GM18909 (cell line): ENCODE results near the gene PITPNM2.
"Not testable (repeated sequence)": the region's sequence is repeated elsewhere in the genome, so short reads cannot be mapped to it uniquely, and the experiment has no call there.

Experiments
- ATAC-seq: cut with Tn5 transposase; IDR thresholded peaks from one replicate; pipeline ENCODE4 v1.9.1; 2021; ENCODE audit warnings: mild to moderate bottlenecking; ENCODE audit not compliant: unreplicated experiment, poor library complexity

Gene PITPNM2

GRCh38 chr12:123122626-123123025 lies 28.3 kb downstream of the PITPNM2 start:
- ATAC-seq: no peak

DNA sequence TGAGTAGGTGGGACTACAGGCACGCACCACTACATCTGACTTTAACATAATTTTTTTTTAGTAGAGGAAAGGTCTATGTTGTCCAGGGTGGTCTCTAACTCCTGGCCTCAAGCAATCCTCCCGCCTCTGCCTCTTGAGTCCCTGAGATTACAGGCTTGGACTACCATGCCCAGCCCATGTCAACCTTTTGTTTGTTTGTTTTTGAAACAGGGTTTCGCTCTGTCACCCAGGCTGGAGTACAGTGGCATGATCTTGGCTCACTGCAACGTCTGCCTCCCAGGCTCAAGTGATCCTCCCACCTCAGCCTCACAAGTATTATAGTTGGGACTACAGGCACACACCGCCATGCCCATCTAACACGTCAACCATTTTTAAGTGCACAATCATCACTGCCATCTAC lies 29.2 kb downstream of the PITPNM2 start:
- ATAC-seq: no peak

DNA sequence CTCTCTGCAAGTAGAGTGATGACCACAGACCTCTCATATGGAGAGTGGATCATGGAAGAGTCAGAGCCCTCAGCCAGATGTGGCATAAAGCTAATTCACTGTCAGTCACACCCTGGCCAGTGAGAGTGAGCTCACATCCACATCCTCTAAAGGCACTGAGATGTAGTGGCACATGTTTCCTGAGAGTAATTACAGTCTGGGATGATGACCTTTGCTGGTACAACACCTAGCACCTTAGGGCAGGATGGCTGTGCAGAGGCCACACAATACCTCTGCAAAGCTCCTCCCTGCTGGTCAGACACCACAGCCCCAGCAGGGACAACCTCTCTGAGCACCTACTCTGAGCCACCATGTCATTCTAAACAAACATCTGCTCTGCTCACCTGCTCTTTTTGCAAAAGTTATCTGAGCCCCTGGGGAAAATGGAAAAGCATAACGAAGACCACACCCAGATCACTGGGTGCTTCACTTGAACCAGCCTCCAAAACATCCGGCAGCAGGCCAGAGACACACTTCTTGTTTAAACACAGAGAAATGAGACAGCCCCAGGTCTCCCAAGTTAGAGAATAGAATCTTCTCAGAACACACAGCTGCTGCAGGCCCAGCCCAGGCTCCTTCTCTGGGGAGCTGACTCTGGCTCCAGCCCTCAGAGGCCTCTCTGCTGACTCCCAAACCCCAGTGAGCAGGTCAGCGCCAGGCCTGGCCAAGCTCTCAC lies 30.3 kb downstream of the PITPNM2 start:
- peak; percentile 33 for ATAC-seq

DNA sequence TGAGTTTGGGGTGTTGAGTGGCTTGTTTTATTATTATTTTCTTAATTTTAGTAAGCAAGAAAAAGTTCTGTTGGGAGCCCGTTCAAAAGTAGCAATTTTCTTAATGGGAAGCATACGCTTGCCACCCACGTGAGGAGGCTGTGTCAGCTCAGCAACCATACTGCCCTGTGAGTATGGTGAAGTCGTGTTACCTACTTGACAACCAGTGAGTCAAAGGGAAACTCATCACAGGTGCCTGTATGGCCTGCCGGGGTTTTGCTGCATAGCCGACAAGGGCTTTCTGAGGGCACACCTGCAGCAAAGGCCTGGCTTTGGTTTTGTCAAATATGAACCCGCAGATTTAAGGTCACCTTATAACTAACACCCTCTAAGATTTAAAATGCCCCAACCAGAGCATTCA lies 31.1 kb downstream of the PITPNM2 start:
- peak; percentile 85 for ATAC-seq

DNA sequence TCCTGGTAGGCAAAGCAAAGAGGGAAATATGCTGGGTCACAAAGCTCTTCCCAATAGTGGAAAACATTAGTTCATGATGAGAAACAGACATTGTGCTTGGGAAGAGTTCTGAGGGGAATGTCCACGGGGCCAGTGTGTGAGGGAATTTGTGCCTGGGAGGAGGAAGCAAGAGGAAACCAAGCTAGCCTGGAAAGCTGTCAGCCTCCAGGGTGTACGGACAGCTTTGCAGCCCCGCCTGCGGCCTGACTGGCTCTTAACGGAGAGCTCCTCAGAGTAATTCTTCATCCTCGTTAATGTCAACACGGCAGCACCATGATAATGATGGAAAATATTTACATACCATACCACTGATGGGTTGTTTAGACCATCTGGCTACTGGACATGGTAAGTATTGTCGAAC lies 32.4 kb downstream of the PITPNM2 start:
- no peak for ATAC-seq

GRCh38 chr12:123115409-123116121 lies 35.3 kb downstream of the PITPNM2 start:
- no peak for ATAC-seq

DNA sequence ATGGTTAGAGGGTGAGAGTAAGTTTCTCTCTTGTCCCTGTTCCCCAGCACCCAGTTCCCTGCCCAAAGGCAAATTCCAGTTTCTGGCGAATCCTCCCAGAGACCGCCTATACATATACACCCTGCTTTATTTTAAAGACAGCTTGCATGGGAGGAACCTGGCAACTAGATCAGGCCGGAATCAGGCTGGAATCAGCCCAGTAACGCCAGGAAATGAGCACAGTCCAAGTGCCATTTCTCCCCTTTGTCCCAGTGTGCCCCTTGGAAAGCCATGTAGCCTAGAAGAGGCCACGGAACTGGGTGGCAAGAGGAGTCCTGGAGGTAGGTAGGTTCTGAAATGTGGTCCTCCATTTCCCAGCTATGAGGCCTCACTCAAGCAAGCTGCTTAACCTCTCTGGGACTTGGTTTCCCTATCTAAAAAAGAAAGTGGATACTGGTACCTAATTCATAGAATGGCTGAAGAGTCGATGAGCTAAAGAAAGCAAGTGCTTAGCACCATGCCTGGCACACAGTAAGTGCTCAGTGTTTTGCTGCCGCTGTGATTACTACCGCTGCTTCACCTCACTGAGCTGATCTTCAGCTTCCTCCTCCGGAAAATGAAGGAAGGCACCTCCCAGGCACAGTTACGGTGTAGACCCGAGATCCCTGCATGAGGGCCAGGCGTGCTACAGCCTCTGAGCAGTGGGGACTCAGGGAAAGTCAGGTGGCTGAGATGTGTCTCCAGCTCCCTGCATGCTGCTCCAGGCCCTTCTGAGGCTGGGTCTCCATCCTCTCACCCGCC lies 36.4 kb downstream of the PITPNM2 start:
- no peak for ATAC-seq

DNA sequence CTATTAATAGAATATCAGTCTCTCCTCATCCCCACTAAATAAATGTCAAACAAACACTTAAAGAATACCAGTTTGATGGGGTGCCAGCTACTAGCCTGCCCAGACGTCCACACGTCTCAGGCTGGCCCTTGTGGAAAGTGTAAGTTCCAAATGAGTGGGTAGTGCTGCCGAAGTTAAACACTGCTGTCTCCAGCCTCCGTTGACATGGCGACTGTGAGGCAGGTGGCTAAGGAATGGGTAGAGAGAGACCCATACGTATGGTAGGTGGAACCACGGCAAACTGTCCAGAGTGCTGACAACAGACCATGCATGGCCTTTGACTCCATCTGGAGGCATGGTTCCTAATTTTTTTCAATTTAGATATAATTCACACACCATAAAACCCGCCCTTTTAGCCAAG lies 37.9 kb downstream of the PITPNM2 start:
- ATAC-seq: no peak

- ATAC-seq: no peak
These were observed 39.3 kb downstream of the PITPNM2 start for GRCh38 chr12:123111498-123112165.

DNA sequence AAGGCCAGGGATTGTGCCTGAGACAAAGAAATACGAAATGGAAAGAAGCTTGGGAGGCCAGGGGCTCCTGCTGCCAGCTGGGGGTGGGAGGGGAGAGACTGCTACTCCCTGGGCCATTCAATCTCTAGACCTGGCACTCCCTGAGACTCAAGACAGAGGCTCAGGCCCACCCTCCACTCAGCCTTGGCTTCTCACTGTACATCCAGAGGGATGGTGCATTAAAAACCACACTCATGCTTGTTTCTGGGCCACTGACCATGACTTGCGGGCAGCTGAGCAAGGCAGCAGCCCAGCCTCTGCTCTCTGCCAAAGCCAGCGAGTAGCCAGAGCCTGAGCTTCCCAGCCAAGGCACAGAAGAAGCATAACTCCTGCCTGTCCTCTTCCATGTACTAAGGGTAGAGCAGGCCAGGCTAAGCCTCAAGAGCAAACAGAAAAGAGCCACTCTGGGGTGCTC lies 41.5 kb downstream of the PITPNM2 start:
- no peak for ATAC-seq

DNA sequence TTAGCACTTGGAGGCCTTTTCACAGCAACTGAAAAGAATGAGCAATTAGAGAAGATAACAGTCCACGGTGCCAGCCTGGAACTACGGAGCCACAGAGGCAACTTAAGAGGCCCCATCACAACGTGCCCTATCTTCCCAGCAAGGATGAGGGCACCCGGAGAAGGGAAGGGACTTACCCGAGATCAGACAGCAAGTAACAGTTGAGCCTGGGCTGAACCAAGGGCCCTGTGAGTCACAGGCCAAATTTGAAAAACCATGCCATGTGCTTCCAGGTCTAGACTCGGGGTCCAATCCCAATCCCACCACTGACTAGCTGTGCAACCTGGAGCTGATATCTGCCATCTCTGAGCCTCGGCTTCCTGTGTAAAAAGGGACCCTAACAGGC lies 42.2 kb downstream of the PITPNM2 start:
- no peak for ATAC-seq

- ATAC-seq: no peak
These were observed 42.8 kb downstream of the PITPNM2 start for GRCh38 chr12:123107926-123108681.

- no peak for ATAC-seq
These were observed 44.1 kb downstream of the PITPNM2 start for GRCh38 chr12:123106640-123107359.

DNA sequence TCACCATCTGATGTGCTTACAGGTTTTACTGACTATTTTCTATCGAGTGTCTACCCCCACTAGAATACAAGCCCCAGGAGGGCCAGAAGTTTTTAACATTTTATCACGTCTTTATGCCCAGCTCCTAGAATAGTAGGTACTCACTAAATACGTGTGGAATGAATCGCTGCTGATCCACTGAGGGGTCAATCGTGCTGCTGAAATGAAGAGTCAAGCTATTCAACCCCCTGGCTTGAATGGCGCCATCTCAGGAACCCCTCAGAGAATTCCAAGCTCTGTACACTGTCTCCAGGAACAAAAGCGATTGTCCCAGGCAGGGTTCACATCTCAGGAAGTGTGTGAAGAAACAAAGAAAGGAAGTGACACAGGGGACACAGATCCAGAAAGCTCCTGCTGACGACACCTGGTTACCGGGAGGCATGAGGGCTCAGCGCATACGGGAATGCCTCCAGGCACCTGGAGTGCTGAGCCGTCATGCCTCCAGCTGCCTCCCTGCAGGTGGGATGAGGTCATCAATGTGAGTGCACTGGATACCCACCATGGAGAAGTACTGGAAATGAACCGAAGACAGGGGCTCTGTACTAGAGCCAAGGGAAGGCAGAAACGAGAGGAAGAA lies 45.6 kb downstream of the PITPNM2 start:
- ATAC-seq: no peak

DNA sequence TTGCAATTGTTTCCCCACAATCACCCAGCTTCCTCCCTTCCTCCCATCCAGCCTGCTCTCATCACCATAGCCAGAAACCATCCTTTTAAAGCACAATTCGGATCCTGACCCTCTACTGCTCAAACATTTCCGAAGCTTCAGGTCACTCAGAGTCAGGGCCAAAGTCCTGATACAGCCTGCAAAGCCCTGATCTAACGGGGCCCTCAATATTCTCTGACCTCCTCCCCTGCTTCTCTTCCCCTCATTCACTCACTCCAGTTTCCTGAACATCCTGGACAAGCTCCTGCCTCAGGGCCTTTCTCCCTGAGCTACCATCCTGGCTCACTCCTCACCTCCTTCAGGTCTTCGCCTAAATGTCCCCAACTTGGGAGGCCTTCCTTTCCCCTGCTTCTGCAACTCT lies 46.1 kb downstream of the PITPNM2 start:
- no peak for ATAC-seq

- ATAC-seq: not testable (repeated sequence)
These were observed 46.8 kb downstream of the PITPNM2 start for GRCh38 chr12:123104094-123104493.

GRCh38 chr12:123102781-123103503 lies 47.9 kb downstream of the PITPNM2 start:
- no peak for ATAC-seq

- no peak for ATAC-seq
These were observed 48.5 kb downstream of the PITPNM2 start for GRCh38 chr12:123102366-123102765.
